Kidney (tissue), 14 donors: Measurements from ENCODE around the gene PGC. TPM values are rescaled to one million over a fixed set of nuclear protein-coding genes. Genes with fewer than 3 reads are reported as not detected.

Experiments used
- DNase-seq, 5 donors: peaks; one replicate each; pipeline ENCODE4 v3.0.0-alpha.2; 2013 to 2020
- FAIRE-seq: peaks from 2 replicates; lab custom pipeline; 2012; peaks lifted over from hg19 to GRCh38; lab: Jason Lieb, UNC
- H3K27ac ChIP-seq, 2 donors: one replicate each; pipeline ENCODE4 v1.7.0; 2013; ENCODE audit warnings: low read depth in 2 of 2, low read length in 2 of 2, inconsistent platforms in 1 of 2
- H3K27me3 ChIP-seq: one replicate; pipeline ENCODE4 v1.7.1; 2013; ENCODE audit warnings: low read length, inconsistent platforms; ENCODE audit not compliant: control insufficient read depth, insufficient read depth
- H3K36me3 ChIP-seq, 3 donors: one replicate each; pipeline versions ENCODE4 v1.7.0 to v1.7.1; 2013; ENCODE audit warnings: low read length in 3 of 3, control low read depth in 1 of 3, inconsistent platforms in 1 of 3; ENCODE audit not compliant: insufficient read depth in 3 of 3, control insufficient read depth in 2 of 3
- H3K4me1 ChIP-seq, 3 donors: one replicate each; pipeline versions ENCODE4 v1.7.0 to v1.7.1; 2013; ENCODE audit warnings: low read length in 3 of 3, inconsistent platforms in 1 of 3, low read depth in 1 of 3; ENCODE audit not compliant: control insufficient read depth in 2 of 3, insufficient read depth in 2 of 3
- H3K4me3 ChIP-seq, 3 donors: one replicate each; pipeline versions ENCODE4 v1.7.0 to v1.8.1; 2013; ENCODE audit warnings: low read length in 3 of 3, control low read depth in 1 of 3, inconsistent platforms in 1 of 3
- H3K9ac ChIP-seq, 3 donors: one replicate each; pipeline versions ENCODE4 v1.7.0 to v1.7.1; 2013; ENCODE audit warnings: low read length in 3 of 3, control low read depth in 1 of 3, inconsistent platforms in 1 of 3
- H3K9me3 ChIP-seq, 3 donors: one replicate each; pipeline versions ENCODE4 v1.7.0 to v1.7.1; 2013; ENCODE audit warnings: low read length in 3 of 3, control low read depth in 1 of 3, inconsistent platforms in 1 of 3; ENCODE audit not compliant: control insufficient read depth in 2 of 3, insufficient read depth in 1 of 3
- intact Hi-C: fragments of 100-400 bp; cut with DNase I; formaldehyde crosslinking; loops from one replicate; pipeline ENCODE4 v1.11.1; 2022
- polyA plus RNA-seq: library from polyadenylated mRNA; stranded (reverse); fragments of 350-450 nt; fragmentation: Illumina TruSeq; extraction: RNeasy Lipid Tissue Mini Kit (QIAGEN cat#74804); gene quantifications from one replicate; pipeline ENCODE4 v1.2.3, GENCODE V29; 2014; ENCODE audit warnings: low read depth, low replicate concordance; ENCODE audit not compliant: insufficient read depth
- total RNA-seq: library from RNA; stranded (reverse); fragmentation: NEBNext Ultra II Directional; extraction: Animal tissue kit (Norgen Biotek cat#: 25700); gene quantifications from one replicate; pipeline ENCODE4 v1.2.1, GENCODE V29; 2021
- TF ChIP-seq, protein P1 (sequence below): IDR thresholded peaks from 3 replicates; pipeline ENCODE4 v1.5.1; 2012; ENCODE audit warnings: mild to moderate bottlenecking, moderate library complexity, borderline replicate concordance; ENCODE audit not compliant: insufficient read depth; ENCODE audit errors: extremely low read depth
- donor health status: control.
- donor health status: control.
- donor health status: control.
- donor health status: control.
- donor health status: control.
- donor health status: DM: yes; HTN: yes; CAD: no.
- donor health status: Normal renal cell carcinoma (clear cell type).

PGC gene
- total and polyA plus RNA-seq, 2 donors from 2014 or later: 0.39 TPM; not detected in 1

DNA sequence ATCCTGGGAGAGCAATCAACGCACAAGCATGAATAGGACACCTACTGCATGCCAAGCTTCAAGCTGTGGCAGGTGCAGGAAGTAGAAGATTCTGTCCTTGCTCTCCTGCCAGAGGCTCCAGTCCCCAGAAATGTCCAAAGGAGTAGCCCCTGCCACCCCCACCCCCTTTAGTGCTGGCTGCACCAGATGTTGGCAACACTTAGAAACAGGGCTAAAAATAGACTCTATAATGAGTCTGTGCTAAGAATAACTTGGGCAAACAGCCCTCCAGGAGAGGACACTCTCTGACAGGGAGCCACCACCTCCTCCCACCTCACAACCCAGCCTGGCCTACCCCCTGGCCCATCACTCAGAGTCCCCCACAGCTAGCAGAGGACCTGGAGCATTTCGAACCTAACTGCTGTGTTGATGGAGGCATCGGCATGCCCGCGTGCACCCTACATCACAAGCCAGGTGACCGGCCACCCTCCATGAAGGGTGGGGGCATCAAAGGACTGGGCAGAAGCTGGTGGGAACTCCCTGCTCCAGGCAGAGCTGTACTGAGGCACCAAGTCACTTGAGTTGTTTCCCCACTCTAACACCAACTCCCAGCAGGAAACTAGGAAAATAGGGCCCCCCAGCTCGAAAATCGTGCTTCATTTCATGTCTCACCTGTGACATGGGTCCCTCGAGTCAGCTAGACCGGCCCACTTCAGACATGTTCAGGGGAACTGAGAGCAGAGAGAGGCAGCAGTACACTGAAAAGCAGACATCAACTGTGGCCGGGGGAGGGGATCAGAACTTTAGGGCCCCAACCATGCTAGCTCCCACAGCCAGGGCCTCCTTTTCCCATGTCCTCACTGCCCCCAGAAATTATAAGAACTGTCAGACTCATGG, 30.4 kb downstream of the PGC start:
- FAIRE-seq: no peak
- Histone ChIP-seq H3K4me1 (peaks cover 0 to 57% (median 44%) of the 10 kb centered on the region in 3 donors), H3K36me3 (no peaks in the 10 kb centered on the region), H3K27ac (peak overlapping the region; percentile 71 to 87), H3K9ac (peak overlapping the region in 1 of 3 donors; percentile 69), H3K27me3 (no peaks in the 10 kb centered on the region), H3K4me3 (no peak overlapping the region), H3K9me3 (no peaks in the 10 kb centered on the region)
- TF ChIP-seq, protein P1, sequence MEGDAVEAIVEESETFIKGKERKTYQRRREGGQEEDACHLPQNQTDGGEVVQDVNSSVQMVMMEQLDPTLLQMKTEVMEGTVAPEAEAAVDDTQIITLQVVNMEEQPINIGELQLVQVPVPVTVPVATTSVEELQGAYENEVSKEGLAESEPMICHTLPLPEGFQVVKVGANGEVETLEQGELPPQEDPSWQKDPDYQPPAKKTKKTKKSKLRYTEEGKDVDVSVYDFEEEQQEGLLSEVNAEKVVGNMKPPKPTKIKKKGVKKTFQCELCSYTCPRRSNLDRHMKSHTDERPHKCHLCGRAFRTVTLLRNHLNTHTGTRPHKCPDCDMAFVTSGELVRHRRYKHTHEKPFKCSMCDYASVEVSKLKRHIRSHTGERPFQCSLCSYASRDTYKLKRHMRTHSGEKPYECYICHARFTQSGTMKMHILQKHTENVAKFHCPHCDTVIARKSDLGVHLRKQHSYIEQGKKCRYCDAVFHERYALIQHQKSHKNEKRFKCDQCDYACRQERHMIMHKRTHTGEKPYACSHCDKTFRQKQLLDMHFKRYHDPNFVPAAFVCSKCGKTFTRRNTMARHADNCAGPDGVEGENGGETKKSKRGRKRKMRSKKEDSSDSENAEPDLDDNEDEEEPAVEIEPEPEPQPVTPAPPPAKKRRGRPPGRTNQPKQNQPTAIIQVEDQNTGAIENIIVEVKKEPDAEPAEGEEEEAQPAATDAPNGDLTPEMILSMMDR: no peak
- intact Hi-C loops: no loop called here
- DNase-seq: peak in 1 of 5 donors; percentile 59

DNA sequence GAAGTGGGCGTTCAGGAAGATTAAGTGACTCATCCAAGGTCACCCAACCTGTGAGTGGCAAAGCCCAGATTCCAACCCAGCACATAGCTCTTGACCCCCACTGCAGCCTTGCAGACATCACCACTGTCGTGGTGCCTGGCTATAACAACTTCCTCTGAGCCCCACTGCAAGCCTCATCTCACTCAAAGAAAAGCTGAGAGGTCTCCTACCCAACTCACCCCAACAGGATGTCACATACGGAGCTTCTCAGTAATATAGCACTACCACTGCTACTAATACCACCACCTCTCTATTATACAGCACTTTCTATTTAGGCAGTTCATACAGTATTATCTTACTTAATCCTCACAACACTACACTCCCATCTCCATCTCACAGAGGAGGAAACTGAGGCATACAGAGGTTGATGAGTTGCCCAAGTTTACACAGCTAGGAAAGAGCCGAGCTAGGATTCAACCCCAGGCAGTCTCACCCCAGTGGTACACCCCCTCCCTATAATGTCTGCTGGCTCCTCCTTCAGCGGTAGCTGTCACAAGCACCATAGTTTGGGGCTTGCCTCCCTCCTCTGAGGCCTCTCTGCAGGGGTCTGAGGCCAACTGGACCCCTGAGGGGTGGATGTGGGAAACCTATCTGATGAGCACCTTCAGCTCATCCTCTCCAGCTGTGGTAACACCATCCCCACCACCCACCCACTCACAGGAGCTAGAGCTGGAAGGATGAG, 31.2 kb downstream of the PGC start:
- Histone ChIP-seq H3K9ac (peak overlapping the region in 1 of 3 donors; percentile 35), H3K27ac (peak overlapping the region; percentile 71 to 87), H3K36me3 (no peaks in the 10 kb centered on the region), H3K4me1 (peaks cover 0 to 65% (median 44%) of the 10 kb centered on the region in 3 donors), H3K9me3 (no peaks in the 10 kb centered on the region), H3K4me3 (no peak overlapping the region), H3K27me3 (no peaks in the 10 kb centered on the region)
- TF ChIP-seq, protein P1: no peak
- no peak for DNase-seq
- intact Hi-C loops: no loop called here
- FAIRE-seq: no peak

DNA sequence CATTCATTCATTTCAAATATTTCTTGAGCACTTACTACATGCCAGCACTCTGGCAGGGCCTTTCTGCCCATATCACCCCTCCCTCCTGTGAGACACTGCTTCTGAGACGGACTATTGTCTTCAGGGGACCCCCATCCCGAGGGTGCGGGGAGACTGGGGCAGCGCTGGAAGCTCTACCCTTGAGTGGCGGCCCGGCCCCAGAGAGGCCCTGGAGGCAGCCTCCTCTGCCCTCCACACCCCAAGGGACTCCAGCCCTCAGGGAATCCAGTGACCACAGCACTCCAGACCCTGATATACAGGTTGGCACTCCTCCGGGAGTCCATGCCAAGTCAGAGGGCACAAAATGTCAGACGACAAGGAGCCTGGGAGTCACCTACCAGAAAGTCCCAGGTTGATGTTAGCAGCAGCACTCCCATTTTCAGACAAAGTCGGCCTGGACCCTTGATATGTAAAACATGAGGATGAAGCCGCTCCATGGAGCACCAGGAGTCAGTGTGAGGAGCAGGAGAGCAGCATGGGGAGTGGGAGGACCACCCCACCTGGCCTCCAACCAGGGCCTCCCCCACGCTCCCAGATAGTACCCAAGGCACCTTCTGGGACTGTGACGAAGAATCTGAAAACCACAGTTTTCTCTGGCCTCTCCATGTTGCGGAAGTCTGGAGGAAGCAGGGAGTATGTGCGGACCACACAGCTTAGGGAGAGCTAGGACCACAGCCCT, 32.5 kb downstream of the PGC start:
- TF ChIP-seq, protein P1: no peak
- intact Hi-C loops: no loop called here
- H3K9ac ChIP-seq: no peak overlapping the region
- H3K36me3 ChIP-seq: no peaks in the 10 kb centered on the region
- DNase-seq (peak in 1 of 5 donors; percentile 57), FAIRE-seq (no peak)
- H3K4me1 ChIP-seq: peaks cover 0 to 62% (median 37%) of the 10 kb centered on the region in 3 donors
- H3K27me3 ChIP-seq: no peaks in the 10 kb centered on the region
- H3K27ac ChIP-seq: peak overlapping the region; percentile 76 to 93
- no peaks in the 10 kb centered on the region for H3K9me3 ChIP-seq
- H3K4me3 ChIP-seq: no peak overlapping the region
